Endothelial cell of umbilical vein (primary cell): ENCODE measurements around the gene SLC6A6. TPM values are rescaled to one million over a fixed set of nuclear protein-coding genes. Genes with fewer than 3 reads are reported as not detected.

Source experiments
- BruUV-seq: library from RNA; stranded (reverse); fragments of 400-500 nt; replicated peaks from 2 replicates; lab custom pipeline; 2021; lab: Mats Ljungman, UMichigan
- CTCF ChIA-PET: fragments of 300-600, 350-600 bp; sonication (Branson Sonifier 250); formaldehyde crosslinking; loops from one replicate; lab custom pipeline; 2021; ENCODE audit warnings: antibody characterized with exemption, inconsistent platforms; lab: Charles Lee
- POLR2A ChIA-PET: fragments of 300-600, 350-600 bp; sonication (Branson Sonifier 250); formaldehyde crosslinking; loops from one replicate; lab custom pipeline; 2021; ENCODE audit warnings: antibody characterized with exemption, inconsistent platforms; lab: Charles Lee
- DNase-seq: peaks from one replicate; pipeline ENCODE4 v3.0.0-alpha.2; 2011; ENCODE audit warnings: low read depth, low spot score
- FAIRE-seq: peaks from 2 replicates; lab custom pipeline; 2011; peaks lifted over from hg19 to GRCh38; lab: Jason Lieb, UNC
- H2AFZ ChIP-seq: 2 replicates; pipeline ENCODE4 v1.6.0; 2012; ENCODE audit warnings: low read depth, low read length, control low read depth, inconsistent platforms
- H3K27ac ChIP-seq: 2 replicates; pipeline ENCODE4 v1.5.1; 2011; ENCODE audit warnings: low read depth, mild to moderate bottlenecking, control low read depth, low read length, moderate library complexity; ENCODE audit not compliant: insufficient read depth
- H3K27me3 ChIP-seq, 2 experiments: 2 replicates each; pipeline versions ENCODE4 v1.6.0 to v1.6.1; 2011; ENCODE audit warnings: low read length in 2 of 2, mixed read lengths in 1 of 2; ENCODE audit not compliant: control insufficient read depth in 2 of 2, insufficient read depth in 2 of 2
- H3K36me3 ChIP-seq, 2 experiments: 2 replicates in 1 of 2; 3 replicates in 1 of 2; pipeline ENCODE4 v1.5.1; 2011; ENCODE audit warnings: low read length in 2 of 2, mild to moderate bottlenecking in 1 of 2, moderate library complexity in 1 of 2; ENCODE audit not compliant: control insufficient read depth in 2 of 2, insufficient read depth in 2 of 2; ENCODE audit errors: extremely low read depth in 1 of 2
- H3K4me1 ChIP-seq: 3 replicates; pipeline ENCODE4 v1.5.1; 2011; ENCODE audit warnings: mild to moderate bottlenecking, low read length; ENCODE audit not compliant: control insufficient read depth, insufficient read depth; ENCODE audit errors: extremely low read depth
- H3K4me2 ChIP-seq: 2 replicates; pipeline ENCODE4 v1.6.1; 2011; ENCODE audit warnings: low read length, control low read depth, mixed read lengths; ENCODE audit not compliant: insufficient read depth
- H3K4me3 ChIP-seq, 3 experiments: fragments of 200-600 bp in 1 of 3; sonication (generic), shearing (Covaris generic) in 1 of 3; replicated peaks in 1 of 3; 2 replicates each; pipeline ENCODE4 v1.5.1; 2011 to 2016; ENCODE audit warnings: control low read depth in 3 of 3, low read length in 3 of 3, mild to moderate bottlenecking in 2 of 3, inconsistent platforms in 1 of 3, low read depth in 1 of 3, moderate library complexity in 1 of 3; ENCODE audit not compliant: insufficient read depth in 1 of 3
- H3K79me2 ChIP-seq: 2 replicates; pipeline ENCODE4 v1.6.0; 2012; ENCODE audit warnings: low read length, inconsistent platforms; ENCODE audit not compliant: control insufficient read depth, insufficient read depth
- H3K9ac ChIP-seq: replicated peaks from 2 replicates; pipeline ENCODE3; 2011; ENCODE audit warnings: low read length, control low read depth; ENCODE audit not compliant: insufficient read depth; ENCODE audit errors: extremely low read depth
- H3K9me1 ChIP-seq: replicated peaks from 3 replicates; pipeline ENCODE4 v1.6.0; 2011; ENCODE audit warnings: mild to moderate bottlenecking, low read length; ENCODE audit not compliant: control insufficient read depth, insufficient read depth; ENCODE audit errors: extremely low read depth
- H3K9me3 ChIP-seq: replicated peaks from 2 replicates; pipeline ENCODE4 v1.5.1; 2012; ENCODE audit warnings: low read length, inconsistent platforms; ENCODE audit not compliant: control insufficient read depth, insufficient read depth
- H4K20me1 ChIP-seq: replicated peaks from 2 replicates; pipeline ENCODE3; 2011; ENCODE audit warnings: mild to moderate bottlenecking, low read length; ENCODE audit not compliant: control insufficient read depth, insufficient read depth; ENCODE audit errors: extremely low read depth
- CTCF ChIP-seq, 2 donors: IDR thresholded peaks; 1 replicate in 1 of 2; 2 replicates in 1 of 2; pipeline ENCODE4 v1.5.1; 2011; ENCODE audit warnings: low read length in 2 of 2, mild to moderate bottlenecking in 2 of 2, moderate library complexity in 2 of 2, control low read depth in 1 of 2, inconsistent platforms in 1 of 2, low read depth in 1 of 2; ENCODE audit not compliant: insufficient read depth in 1 of 2; ENCODE audit errors: extremely low read depth in 1 of 2
- EZH2 ChIP-seq: IDR thresholded peaks from 2 replicates; pipeline ENCODE4 v1.6.1; 2012; ENCODE audit warnings: borderline replicate concordance, low read depth, mild to moderate bottlenecking, moderate library complexity, low read length, inconsistent platforms; ENCODE audit not compliant: severe bottlenecking
- FOS ChIP-seq: IDR thresholded peaks from 2 replicates; pipeline ENCODE4 v1.6.1; 2011; ENCODE audit warnings: mild to moderate bottlenecking, low read length, moderate library complexity, borderline replicate concordance; ENCODE audit not compliant: insufficient read depth
- GATA2 ChIP-seq: IDR thresholded peaks from 2 replicates; pipeline ENCODE4 v1.7.0; 2011; ENCODE audit warnings: low read depth, mild to moderate bottlenecking, moderate library complexity, mixed read lengths, low read length; ENCODE audit not compliant: insufficient read length, insufficient read depth
- JUN ChIP-seq: IDR thresholded peaks from 2 replicates; pipeline ENCODE4 v1.6.1; 2011; ENCODE audit warnings: borderline replicate concordance, low read depth; ENCODE audit not compliant: insufficient read length, insufficient read depth
- MAX ChIP-seq: IDR thresholded peaks from 2 replicates; pipeline ENCODE4 v1.6.1; 2011; ENCODE audit not compliant: insufficient read depth, insufficient read length
- MYC ChIP-seq: IDR thresholded peaks from one replicate; pipeline ENCODE4 v1.6.1; 2011; ENCODE audit warnings: mild to moderate bottlenecking, low read depth, low read length
- POLR2A ChIP-seq: IDR thresholded peaks from 2 replicates; pipeline ENCODE4 v1.6.1; 2012; ENCODE audit warnings: low read depth, mild to moderate bottlenecking, control low read depth, low read length
- POLR2AphosphoS5 ChIP-seq: IDR thresholded peaks from 2 replicates; pipeline ENCODE4 v1.6.1; 2012; ENCODE audit warnings: low read depth, mild to moderate bottlenecking, control low read depth, low read length, moderate library complexity; ENCODE audit not compliant: insufficient read depth
- dilution Hi-C: fragments of 300-500 bp; cut with MboI; formaldehyde crosslinking; loops from one replicate; pipeline ENCODE4 v1.15.0; 2019; ENCODE audit warnings: low sequenced_read_pairs; ENCODE audit not compliant: extremely low pct_ligation_motif_present
- intact Hi-C: fragments of 100-400 bp; cut with micrococcal nuclease; formaldehyde crosslinking; loops from one replicate; pipeline ENCODE4 v1.10.0; 2022
- polyA plus RNA-seq, 4 experiments: library from polyadenylated mRNA; depleted of rRNA in 3 of 4; stranded (reverse) in 3 of 4; unstranded in 1 of 4; fragments of >200 nt; gene quantifications; 2 replicates each; pipeline versions ENCODE4 v1.2.1 to v1.2.3, GENCODE V29; 2011 to 2012; ENCODE audit warnings: missing spikeins in 1 of 4
- total RNA-seq: library from RNA; stranded (reverse); gene quantifications from 2 replicates; pipeline ENCODE4 v1.2.3, GENCODE V29; 2021

SLC6A6 gene
- total and polyA plus RNA-seq, 2 donors (not counting 3 experiments of a cell fraction or from before 2014, with no cell fraction given) = 25.7 to 38.0 TPM

DNA sequence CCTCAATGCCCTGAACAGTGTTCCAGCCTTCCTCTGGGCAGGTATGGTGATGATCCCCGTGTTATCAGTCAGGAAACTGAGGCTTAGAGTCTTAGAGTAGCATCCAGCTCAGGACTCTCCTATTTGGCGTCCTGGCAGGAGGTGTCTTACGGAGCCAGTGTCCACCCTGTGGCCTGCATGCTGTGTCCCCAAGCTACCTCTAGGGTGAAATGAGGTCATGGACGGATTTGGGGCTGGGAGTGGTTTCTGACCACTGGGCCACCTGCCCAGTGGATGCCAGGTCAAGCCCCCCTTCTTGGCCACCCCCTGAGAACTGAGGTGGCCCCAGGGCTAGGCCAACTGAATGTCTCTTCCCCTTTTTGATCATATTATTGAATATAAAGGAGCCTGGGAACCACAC lies 27.2 kb upstream of the SLC6A6 start:
- POLR2A ChIA-PET = no interaction called here
- Histone ChIP-seq H3K9me3 (no peaks in the 10 kb centered on the region), H3K36me3 (no peaks in the 10 kb centered on the region), H4K20me1 (no peaks in the 10 kb centered on the region), H3K27ac (no peak overlapping the region), H3K27me3 (no peaks in the 10 kb centered on the region), H3K4me3 (no peak overlapping the region), H3K9me1 (no peaks in the 10 kb centered on the region), H3K4me2 (no peak overlapping the region), H2AFZ (no peak overlapping the region), H3K79me2 (no peaks in the 10 kb centered on the region), H3K9ac (no peak overlapping the region), H3K4me1 (peaks cover 4% of the 10 kb centered on the region)
- dilution Hi-C loops (no loop called here), intact Hi-C loops (no loop called here)
- TF ChIP-seq GATA2 = no peak
- TF ChIP-seq POLR2AphosphoS5 = no peak
- TF ChIP-seq FOS = no peak
- no peak for TF ChIP-seq MYC
- TF ChIP-seq EZH2 = no peak
- no peak for TF ChIP-seq JUN
- no peak for TF ChIP-seq POLR2A
- no TSS peak for BruUV-seq
- CTCF ChIA-PET = interaction anchor here (0.8 to 1.6 kb wide), 5 partner anchors 8 to 172 kb away, joined by 3 to 4 read pairs (median 3); no protein-coding TSS in a partner anchor
- DNase-seq (no peak), FAIRE-seq (no peak)

GRCh38 chr3:14376348-14377043 lies 25.9 kb upstream of the SLC6A6 start:
- CTCF ChIA-PET = interaction anchor here (1.4 to 1.6 kb wide), 2 partner anchors 10 to 115 kb away, joined by 3 to 4 read pairs; no protein-coding TSS in a partner anchor
- H3K36me3 ChIP-seq = no peaks in the 10 kb centered on the region
- no peak for FAIRE-seq

More at GRCh38 chr3:14376348-14377043, 25.9 kb upstream of the SLC6A6 start:
- no peak overlapping the region for H3K4me3 ChIP-seq
- no peak overlapping the region for H2AFZ ChIP-seq
- intact Hi-C loops = no loop called here
- H3K4me1 ChIP-seq = peaks cover 4% of the 10 kb centered on the region
- no peak overlapping the region for H3K9ac ChIP-seq
- no peak overlapping the region for H3K27ac ChIP-seq
- no peaks in the 10 kb centered on the region for H3K9me1 ChIP-seq
- no peaks in the 10 kb centered on the region for H3K79me2 ChIP-seq
- H3K27me3 ChIP-seq = no peaks in the 10 kb centered on the region
- no peaks in the 10 kb centered on the region for H3K9me3 ChIP-seq
- POLR2A ChIA-PET = no interaction called here
- H4K20me1 ChIP-seq = no peaks in the 10 kb centered on the region
- no TSS peak for BruUV-seq
- TF ChIP-seq POLR2AphosphoS5 = no peak
- TF ChIP-seq JUN = no peak
- TF ChIP-seq FOS = no peak
- no peak for TF ChIP-seq CTCF (IDR thresholded peaks at IDR 0.05; ENCODE audit: extremely low read depth in 1 of 2, insufficient read depth in 1 of 2, low read depth in 1 of 2, low read length in 2 of 2)
- TF ChIP-seq MAX = no peak
- no peak for TF ChIP-seq MYC
- TF ChIP-seq EZH2 = no peak
- no peak for TF ChIP-seq POLR2A
- dilution Hi-C loops = no loop called here
- no peak for DNase-seq
- H3K4me2 ChIP-seq = no peak overlapping the region
